GM18870 (cell line): Measurements from ENCODE around the gene CEPT1.

Experiments used
- ATAC-seq: cut with Tn5 transposase; IDR thresholded peaks from one replicate; pipeline ENCODE4 v1.9.1; 2021; ENCODE audit warnings: moderate library complexity; ENCODE audit not compliant: unreplicated experiment

Gene CEPT1

DNA sequence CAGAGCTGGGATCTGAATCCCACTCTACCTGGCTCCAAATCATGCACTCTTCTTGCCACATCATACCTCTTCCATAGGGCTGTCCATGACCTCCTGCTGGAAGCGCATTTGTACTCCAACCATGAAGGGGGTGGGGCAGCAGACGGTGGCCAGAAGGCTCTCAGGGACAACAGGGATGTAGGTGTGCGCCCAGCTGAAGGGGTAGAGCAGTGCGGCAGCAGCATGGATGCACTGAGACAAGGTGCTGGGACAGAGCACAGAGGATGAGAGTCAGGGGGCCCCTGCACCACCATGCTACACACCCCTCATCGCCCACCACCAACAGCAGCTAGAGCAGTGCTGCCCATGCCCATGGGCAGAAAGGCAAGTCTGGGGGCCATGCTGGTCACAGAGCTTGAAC, 52.1 kb downstream of the CEPT1 start:
- ATAC-seq = no peak

DNA sequence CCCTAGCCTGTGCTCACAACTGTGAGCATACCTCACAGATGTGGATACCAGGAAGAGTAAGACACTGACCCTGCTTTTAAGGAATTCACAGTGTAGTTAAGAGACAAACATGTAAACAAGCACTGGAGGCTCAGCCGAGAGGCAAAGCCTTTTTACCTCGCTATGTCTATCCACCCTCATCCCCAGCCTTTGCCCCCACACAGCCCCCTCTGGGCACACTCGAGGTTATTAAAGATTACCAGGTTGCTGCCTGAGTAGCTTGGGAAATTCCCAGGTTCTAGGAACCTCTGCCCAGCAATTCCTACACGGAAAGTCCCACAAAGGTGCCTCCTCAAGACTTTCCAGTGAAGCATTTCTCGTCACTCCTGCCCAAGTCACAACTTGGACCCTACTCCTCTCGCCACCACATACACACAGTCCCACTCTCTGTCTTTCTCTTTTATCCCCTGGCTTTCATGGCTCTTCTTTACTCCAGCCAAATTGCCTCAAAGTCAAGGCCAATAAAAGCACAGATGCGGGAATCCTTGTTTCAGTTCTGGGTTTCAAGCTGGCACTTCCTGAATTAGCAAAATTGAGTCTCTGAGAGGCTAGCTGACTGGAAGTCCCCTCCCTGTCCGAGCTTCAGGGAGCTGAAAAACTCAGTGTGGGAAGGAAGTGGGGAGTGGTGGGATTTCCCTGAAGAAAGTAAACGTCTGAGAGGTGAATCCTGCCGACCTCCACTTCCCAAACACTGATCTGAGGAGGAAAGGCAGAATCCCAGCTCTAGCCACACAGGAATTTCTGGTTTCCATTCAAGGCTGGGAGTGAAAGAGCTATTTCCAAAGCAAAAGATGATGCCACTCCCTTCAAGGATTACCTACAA, 52.9 kb downstream of the CEPT1 start:
- ATAC-seq = no peak

DNA sequence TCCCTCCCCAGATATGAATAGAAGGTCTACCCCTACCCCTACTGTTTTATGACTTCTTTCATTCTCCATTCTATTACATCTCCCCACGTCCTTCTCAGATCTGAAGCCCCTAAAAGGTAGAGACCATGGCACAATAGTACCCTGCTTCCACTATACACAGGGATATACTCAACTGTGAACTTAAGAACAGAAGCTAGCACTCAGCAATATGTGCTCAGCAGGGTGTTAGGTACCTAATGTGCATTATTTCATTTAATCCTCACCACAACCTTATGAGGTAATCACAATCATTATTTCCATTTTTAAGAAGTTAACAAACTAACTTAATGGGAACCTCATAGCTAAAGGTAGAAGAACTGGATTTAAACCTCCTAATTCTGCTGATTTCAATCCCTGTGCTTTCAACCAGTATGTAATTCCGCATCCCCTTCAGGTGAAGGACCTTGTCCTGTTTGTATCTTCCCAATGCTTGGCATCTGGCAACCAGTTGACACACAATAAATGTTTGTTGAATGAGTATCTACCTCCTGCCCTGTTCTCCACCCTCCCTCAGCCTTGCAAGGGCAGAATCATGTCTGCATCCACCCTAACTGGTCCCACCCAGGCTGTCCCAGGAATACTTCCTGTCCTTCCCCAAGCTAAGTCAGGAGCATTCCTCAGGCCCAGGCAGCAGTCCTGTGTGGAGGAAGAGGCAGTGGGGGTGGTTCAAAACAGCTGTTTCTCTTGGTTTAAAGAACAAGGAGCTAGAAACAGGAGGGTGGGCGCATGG, 53.9 kb downstream of the CEPT1 start:
- no peak for ATAC-seq

DNA sequence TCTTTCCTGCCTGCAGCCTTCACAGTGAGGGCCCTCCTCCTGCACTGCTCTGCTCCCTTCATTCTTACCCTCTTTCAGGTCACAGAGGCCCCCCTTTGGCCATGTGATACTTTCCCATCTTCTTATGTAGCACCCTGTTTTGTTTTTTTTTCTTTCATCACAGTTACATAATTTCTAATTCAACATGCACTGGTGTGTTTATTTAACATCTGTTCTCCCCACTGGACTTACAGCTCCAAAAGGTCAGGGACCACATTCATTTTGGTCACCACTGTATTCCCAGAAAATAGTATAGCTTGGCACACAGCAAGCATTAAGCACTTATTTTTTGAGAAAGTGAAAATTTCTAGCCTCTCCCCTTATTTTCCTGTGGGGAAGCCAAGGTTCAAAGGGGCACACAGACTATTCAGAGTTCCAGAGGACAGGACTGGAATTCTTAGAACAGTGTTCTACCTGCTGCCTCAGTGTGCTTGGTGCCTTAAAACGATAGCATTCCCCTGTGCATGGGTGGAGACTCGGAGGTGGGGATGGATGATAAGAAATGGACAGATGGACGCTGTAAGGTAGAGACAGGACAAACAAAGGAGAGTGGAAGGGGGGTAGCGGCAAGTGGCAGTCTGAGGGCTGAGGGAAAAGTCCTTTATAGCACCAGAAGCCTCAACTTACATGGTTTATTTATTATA, 55.1 kb downstream of the CEPT1 start:
- no peak for ATAC-seq

DNA sequence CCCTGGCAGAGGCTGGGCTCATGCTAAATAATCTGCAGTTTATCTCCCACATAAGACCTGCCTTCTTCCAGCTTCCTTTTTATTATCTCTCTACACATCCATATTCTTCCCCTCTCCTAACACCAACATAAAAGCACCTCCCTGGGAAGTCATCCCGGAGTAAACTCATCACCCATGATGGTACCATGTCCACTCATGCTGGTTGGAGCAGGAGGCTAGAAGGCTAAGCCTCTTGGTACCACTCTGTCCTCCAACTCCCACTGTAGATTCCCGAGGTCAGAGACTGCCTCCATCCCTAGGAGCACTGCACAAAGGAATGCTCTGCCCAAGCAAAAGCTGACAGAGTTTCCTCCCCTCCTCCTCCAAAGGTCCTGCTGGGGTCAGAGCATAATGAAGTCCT, 56.2 kb downstream of the CEPT1 start:
- ATAC-seq = no peak

DNA sequence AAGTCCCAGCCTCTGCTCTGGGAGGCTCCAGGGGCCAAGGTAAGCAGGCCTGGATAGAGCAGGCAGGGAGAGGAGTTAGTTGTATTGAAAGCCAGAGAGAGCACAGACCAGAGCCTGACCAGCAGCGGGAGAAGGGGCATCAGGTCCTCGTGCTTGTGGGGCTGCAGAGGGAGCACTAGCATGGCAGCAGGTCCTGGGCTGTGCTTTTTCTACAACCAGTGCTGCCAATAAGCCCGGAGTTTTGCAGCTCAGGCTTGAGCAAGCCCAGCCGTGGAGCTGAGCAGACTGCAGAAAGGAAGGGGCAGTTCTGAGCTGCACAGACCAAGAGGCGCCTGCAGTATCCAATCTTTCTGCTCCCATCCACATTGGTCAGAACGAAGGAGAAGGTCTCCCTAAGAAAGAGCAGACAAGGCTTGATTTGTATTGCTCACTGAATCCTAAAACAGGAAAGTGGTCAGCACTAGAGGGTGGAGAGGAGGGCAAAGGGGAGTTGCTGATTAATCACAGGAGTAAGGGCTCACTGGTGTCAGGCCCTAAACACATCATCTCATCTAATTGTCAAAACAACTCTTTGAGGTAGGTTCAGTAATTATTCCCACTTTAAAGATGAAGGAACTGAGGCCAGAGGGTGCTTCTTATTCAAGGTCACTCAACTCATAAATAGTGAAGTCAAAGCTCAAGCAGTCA, 57.7 kb downstream of the CEPT1 start:
- ATAC-seq = no peak

DNA sequence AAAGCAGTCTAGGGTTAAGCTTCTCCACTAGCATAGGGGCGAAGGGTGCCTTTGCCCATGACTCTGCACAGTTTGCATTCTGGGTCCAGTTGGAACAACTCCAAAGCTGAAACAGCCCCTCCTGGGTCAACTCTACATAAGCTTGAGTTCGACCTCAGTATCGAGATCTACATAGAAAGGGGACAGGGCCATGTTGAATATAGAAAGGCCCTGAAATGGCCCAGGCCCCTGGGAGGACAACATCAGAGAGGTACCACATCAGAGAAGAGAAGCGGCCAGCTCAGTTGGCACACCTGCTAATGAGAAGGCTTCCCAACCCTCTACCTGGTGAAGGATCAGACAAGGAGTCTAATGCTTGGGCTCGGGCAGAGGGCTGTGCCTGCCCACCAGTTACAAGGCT, 58.8 kb downstream of the CEPT1 start:
- ATAC-seq = no peak

DNA sequence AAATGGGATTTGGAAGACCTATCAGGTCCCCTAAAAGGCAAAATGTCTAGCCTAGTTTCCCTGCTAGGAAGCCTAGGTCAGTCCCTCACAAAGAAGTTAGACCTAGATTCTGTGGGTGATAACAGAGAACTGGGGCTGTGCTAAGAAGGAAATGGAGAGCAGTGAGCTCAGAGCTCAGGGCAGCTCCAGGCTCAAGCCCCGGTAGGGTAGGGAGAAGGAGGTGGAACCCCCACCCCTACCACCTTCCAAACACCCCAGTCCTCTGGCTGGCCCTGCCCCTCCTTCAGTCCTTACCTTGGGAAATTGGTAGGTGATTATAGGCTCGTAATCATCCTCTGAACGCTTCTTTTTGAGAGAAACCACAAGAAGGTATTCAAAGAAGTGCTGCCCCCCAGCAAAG, 59.3 kb downstream of the CEPT1 start:
- ATAC-seq = no peak

DNA sequence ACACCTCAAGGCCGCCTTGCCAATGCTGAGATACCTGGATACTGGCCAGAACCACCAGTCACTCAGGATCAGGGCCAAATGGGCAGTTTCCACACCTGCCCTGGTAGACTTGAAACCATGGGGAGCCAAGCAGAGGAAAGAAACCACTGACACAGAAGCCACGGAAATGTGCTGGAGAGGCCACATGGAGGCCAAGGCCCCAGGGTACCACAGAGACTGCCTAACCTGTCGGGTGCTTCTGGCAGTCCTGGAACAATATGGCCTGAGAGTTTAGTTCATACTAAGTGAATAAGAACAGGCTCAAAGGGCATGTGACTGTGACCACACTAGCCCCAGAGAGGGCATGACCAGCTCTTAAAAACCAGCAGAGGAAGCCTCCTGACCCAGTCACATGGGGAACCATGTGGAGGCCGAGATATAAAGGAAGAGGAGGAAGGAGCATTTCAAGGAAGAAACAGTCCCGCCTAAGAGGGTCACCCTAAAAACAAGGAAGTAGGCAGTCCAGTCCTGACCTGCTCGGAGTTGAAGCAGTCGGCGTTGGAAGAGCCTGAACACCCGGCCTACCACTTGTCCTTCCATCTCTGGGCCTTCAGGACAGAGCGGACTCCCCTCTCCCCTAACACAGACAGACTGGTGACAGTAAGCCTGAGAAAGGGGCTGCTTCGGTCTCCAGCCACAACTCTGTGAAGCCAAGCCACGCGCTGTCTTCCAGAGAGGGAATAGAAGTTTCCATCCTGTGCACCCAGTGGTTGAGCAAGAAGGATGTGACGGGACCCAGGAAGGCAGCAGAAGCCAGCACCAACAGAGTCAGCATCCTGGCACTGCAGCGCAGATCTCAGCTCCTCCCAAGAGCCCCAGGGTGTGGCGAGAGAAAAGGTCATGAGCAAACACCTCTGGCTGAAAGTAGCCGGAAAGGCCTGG, 60.1 kb downstream of the CEPT1 start, which contains the start of gene DENND2D:
DENND2D (minus strand) TSS at position 766 of the 921 bp plus-strand sequence; CDS start at position 579, 187 bp downstream.
- no peak for ATAC-seq

DNA sequence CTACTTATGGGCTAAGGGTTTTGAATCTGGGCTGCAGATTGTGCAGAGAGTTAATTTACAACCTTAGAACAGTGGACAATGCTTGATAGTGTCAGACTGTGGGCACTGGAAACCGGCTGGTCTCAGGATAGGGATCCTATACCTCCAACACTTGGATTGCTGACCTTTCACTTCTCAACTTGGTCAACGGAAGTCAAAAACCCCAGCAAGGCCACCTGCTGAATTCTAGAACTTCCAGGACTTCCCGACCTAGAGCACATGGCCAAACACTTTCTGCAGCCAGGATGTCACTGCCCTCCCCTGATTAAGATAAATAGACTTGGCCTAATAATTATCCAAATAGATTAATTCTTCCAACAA, 60.8 kb downstream of the CEPT1 start:
- ATAC-seq = no peak

DNA sequence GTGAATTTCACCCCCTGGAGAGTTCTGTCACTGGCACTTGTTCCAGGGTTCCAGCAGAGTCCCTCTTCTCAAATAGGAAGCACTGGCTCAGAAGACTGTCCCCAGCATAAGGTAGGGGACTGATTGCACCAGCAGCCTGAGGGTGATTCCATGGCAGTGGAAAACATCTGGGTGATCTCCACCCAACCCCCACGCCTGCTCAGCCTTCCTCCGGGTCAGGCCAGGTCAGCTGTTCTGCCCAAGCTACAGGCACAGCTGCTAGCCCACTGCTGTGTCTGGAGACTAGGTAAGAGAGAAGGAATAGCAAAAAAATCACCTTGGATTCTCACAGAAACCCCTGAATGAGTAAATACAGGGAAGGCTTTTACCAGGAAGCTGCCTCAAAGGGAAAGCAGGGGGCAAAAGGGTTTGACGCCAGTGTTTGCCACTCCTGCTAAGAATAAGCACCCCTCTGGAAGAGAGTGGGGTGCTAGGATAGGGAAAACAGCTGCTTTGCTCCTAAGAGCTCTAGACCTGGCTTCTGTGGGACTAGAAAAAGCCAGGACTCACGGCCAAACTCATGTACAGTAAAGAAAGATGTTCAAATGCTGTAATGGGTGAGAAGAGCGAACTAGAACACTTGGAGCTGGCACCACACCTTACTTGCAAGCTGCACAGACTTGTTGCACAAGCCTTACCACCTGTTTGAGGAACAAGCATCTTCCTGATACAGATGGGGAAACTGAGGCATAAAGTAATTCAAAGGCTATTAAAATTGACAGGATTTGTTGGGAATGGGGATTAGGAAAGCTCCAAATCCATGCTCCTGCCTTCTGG, 61.5 kb downstream of the CEPT1 start:
- ATAC-seq = no peak

DNA sequence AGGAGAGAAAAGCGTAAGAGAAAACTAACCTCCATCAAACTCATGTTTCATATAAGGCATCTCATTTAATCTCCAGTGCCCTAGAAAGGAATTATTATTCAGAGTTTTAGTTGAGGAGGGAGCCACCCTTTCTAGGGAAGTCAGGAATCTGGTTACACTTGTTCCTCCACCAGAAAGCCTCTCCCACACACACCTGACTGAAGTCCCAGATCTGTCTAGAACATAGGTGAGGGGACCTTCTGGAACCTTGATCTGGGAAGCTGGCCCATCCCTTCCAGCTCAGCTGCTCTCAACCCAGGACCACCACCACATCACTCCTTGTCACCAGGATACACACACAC, 62.3 kb downstream of the CEPT1 start:
- no peak for ATAC-seq

DNA sequence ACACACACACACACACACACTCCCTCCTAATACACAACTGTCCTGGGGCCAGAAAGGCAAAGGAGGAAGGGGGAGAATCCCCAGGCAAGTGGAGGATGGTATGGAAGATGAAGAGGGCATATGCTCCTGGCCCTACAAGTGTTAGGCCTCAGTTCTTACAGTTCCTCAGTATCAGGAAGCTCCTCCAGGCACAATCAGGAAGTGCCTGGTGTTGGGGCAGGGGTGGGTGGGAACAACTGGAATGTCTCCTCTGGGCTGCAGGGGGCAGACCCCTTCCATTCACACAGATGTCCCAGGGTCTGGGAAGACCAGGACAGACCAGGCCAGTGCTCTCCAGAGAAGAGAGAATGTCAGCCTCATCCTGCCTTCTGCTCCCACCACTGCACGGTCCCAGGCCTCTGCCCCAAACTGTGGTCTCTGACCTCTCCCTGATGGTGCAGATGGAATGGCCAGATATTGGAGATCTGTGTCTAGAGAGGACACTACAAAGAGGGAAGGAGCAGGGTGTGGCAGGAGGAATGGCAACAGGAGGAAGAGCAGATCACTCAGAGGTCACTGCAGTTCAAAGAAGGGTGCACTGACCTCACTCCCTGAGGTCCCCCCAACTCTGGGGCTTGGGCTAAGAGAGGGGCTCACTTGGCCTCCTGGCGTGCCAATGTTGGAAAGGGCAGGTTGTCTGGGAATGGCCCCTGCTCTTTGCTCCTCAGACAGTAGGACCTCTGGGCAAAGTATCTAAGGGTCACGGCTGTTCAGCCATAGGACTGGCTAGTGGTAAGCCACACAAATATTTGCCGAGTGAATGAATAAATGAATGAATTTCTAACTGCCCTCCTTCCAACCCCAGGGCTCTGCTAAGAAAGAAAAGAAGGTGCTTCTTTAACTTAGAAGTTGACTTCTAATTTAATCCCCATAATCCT, 62.9 kb downstream of the CEPT1 start:
- ATAC-seq = no peak

DNA sequence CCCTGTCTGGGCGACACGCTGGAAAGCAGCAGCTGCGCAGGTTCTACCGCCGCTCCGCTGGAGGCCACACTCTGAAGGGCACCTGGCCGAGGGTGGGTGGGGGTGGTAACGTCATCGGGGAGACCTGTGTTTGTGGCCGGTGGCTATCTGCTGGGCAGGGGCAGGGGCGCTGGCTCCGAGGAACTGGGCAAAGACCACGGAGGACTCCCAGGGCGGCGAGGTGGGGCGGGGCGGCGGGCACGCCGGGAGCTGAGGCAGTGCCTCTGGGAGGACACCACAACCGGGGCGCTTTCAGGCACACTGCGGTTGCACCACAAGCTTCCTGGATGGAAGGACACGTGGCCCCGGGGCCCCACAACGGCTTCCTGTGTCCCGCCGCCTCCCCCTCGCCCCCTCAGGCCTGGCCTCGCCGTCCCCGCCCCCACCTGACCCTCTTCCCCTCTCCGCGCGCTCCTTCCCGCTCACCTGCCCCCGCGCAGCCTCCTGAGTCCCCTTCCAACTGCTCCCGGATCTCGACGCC, 63.7 kb downstream of the CEPT1 start:
- peak; percentile 36 for ATAC-seq

DNA sequence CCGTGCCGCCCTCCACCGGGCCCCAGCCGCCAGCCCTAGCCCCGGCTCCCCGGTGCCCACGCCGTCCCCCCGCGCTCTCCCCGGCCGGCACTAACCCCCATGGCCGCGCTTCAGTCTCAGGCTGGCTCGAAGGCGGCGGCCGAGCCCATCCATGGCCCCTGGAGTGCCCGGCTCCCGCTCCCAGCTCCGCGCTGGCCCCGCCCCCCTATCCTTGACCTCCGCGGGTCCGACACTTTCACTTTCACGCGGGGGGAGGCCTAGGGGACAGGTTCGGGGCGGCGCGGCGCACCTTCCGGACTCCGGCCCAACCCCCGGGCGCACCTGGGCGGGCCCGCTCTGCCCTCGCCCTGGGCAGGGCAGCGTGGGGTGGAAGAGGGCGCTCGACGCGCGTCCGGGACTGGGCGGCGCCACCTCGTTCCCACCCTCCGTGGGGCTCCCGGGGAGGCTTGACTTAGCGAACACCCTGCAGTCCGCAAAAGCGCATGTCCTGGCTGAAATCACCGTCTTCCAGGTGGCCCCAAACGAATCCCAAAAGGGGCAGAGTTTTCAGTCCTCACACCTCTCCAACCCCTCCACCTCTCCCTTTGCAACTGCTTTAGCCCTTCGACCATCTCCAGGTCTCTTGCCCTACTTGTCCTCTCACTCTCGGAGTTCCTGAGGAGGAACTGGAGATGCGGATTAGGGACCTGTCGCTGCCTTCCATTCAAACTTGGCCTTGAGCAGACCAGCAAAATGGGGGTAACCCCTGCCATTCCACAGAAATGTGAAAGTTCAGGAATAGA, 64.4 kb downstream of the CEPT1 start:
- ATAC-seq = peak; percentile 39

DNA sequence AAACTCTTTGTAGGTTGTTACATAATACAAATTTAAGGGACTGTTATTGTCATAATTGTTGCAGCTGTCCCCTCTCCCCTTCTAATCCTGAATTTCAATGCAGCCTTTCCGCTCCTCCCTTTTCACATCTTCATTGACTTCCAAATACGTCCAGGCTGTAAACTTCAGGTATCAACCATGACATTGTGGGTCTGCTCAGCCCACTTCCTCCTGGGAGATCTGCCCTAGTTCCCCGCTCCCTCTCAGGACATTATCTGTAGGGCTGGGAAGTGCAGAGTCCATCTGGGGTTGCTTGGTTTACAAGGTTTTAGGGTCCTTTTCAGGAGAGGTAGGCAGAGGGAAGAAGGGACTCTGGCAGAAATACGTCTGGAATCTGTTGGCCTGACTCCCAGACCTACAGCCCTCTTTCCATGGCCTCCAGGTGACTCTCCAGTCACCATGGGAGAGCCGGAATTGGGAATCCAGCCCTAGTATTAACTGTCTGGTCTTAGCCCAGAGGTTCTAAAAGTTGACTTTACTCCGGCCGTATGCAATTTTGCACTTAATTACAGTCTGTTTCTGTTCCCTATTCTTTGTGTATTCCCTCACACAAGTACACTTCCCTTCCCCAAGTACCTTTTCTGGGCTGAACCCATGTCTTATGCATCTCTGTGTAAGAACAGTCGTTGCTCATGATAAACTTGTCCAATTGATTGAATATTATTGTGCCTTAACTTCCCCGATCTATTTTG, 65.1 kb downstream of the CEPT1 start:
- no peak for ATAC-seq

DNA sequence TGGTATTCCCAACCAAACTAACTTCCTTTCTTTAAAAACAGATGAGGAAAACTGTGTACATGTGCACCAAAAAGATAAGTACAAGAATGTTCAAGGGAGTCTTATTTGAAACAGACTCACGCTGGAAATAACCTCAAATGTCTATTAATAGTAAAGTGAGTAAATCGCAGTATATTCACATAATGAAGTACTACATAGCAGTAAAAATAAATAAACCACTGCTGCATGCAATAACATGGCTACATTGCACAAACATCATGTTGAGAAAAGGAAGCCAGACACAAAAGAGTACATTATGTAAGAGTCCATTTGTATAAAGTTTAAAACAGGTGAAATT, 65.7 kb downstream of the CEPT1 start:
- ATAC-seq = no peak
